GM10266 (cell line): ENCODE measurements around the gene PCID2.

Source experiments
- DNase-seq: peaks from one replicate; pipeline ENCODE4 v3.0.0; 2012; ENCODE audit errors: extremely low spot score
- TF ChIP-seq, protein P1 (sequence below): IDR thresholded peaks from 2 replicates; pipeline ENCODE4 v1.5.1; 2012; ENCODE audit warnings: mild to moderate bottlenecking, low read depth; ENCODE audit not compliant: control insufficient read depth, insufficient read depth; ENCODE audit errors: missing control alignments

PCID2 gene

DNA sequence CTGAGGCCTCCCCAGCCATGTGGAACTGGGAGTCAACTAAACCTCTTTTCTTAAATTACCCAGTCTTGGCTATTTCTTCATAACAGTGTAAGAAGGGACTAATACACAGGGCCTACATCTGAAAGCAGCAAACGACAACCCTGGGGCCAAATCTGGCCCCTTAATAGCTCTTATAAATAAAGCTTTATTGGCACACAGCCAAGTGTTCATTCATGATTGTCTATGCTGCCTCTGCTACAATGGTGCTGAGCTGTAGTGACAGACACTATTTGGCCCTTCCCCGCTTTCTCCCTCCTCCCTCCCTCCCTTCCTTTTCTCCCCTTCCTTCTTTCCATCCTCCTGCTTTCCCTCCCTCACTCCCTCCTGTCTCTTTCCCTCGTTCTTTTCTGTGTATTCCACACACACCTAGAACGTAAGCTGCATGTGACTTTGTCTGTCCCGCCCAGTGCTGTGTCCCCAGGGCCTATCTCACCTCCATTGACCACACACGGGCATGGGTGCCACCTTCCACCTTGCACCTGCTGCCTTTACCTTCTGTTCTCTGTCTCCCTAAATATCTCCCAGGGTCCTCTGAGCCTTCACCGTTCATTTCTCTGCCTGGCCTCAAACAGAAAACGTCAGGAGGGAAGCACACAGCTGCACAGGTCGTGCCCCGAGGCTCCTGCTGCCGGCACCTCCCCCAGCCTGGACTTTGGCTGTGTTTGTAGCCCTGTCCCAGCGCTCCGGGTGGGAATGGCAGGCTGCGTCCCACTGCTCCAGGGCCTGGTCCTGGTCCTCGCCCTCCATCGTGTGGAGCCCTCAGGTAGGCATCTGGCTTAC is 50.3 kb downstream of the PCID2 start, which contains the start of gene PROZ:
Gene PROZ (plus strand): TSS at position 720 of the 819 bp plus-strand sequence. CDS start 13 bp downstream, at position 733.
- no peak for DNase-seq
- TF ChIP-seq, protein P1, sequence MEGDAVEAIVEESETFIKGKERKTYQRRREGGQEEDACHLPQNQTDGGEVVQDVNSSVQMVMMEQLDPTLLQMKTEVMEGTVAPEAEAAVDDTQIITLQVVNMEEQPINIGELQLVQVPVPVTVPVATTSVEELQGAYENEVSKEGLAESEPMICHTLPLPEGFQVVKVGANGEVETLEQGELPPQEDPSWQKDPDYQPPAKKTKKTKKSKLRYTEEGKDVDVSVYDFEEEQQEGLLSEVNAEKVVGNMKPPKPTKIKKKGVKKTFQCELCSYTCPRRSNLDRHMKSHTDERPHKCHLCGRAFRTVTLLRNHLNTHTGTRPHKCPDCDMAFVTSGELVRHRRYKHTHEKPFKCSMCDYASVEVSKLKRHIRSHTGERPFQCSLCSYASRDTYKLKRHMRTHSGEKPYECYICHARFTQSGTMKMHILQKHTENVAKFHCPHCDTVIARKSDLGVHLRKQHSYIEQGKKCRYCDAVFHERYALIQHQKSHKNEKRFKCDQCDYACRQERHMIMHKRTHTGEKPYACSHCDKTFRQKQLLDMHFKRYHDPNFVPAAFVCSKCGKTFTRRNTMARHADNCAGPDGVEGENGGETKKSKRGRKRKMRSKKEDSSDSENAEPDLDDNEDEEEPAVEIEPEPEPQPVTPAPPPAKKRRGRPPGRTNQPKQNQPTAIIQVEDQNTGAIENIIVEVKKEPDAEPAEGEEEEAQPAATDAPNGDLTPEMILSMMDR, result no peak

DNA sequence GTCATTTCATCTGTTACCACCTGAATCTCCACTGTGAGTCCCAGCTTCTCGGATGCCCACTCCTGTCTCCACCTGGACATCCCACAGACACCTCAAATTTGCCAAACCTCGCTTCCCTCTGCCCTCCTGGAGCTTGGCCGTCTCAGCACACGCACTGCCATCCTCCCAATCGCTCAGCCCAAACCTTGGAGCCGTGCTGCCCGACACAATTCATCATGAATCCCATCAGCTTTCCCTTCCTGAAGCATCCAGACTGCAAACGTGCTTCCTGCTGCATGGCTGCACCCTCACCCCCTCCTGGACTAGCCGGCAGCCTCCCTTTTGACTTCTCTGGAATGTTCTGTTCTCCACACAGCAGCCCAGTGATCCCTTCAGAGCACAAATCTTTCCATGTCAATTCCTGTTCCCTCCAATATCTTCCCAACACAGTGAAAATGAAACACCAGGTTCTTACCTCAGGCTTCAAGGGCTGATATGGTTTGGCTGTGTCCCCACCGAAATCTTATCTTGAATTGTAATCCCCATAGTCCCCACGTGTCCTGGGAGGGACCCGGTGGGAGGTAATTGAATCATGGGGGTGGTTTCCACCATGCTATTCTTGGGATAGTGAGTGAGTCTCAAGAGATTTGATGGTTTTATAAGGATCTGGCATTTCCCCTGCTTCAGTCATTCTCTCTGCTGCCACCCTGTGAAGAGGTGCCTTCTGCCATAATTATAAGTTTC is 51.1 kb downstream of the PCID2 start:
- TF ChIP-seq, protein P1, result no peak
- DNase-seq, result no peak

DNA sequence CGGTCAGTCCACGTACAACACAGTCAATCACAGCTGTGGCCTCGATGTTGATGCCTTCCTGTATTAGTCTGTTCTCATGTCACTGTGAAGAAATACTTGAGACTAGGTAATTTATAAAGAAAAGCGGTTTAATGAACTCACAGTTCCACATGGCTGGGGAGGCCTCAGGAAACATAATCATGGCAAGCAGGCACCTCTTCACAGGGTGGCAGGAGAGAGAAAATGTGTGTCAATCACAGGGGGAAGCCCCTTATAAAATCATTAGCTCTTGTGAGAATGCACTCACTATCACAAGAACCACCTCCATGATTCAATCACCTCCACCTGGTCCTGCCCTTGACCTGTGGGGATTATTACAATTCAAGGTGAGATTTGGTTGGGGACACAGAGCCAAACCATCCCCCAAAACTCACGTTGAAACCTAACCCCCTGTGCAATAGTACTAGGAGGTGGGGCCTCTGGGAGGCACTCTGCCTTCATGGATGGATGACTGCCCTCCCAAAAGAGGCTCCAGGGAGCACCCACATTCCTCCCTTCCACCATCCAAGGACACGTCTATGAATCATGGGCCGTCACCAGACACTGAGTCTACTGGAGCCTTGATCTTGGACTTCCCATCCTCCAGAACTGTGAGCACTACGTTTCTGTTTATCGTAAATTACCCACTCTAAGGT is 52.4 kb downstream of the PCID2 start:
- TF ChIP-seq, protein P1, result no peak
- no peak for DNase-seq

DNA sequence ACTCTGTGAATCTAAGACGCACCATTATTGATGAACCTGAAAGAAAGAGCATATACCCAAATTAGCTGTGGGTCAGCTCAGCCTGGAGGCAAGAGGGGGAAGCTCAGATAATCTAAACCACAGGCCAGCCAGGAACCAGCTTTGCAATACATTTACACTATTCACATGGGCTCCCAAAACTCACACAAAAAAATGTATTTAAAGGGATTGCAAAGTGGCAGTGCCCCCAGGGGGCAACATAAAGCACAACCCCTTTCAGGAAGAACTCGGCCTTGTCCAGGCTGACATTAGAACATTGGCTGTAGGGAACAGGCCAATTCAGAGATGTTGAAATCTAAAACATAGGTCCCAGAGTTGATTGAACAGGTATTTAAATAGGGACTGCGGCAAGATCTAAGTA is 53.3 kb downstream of the PCID2 start:
- no peak for DNase-seq
- TF ChIP-seq, protein P1, result no peak

DNA sequence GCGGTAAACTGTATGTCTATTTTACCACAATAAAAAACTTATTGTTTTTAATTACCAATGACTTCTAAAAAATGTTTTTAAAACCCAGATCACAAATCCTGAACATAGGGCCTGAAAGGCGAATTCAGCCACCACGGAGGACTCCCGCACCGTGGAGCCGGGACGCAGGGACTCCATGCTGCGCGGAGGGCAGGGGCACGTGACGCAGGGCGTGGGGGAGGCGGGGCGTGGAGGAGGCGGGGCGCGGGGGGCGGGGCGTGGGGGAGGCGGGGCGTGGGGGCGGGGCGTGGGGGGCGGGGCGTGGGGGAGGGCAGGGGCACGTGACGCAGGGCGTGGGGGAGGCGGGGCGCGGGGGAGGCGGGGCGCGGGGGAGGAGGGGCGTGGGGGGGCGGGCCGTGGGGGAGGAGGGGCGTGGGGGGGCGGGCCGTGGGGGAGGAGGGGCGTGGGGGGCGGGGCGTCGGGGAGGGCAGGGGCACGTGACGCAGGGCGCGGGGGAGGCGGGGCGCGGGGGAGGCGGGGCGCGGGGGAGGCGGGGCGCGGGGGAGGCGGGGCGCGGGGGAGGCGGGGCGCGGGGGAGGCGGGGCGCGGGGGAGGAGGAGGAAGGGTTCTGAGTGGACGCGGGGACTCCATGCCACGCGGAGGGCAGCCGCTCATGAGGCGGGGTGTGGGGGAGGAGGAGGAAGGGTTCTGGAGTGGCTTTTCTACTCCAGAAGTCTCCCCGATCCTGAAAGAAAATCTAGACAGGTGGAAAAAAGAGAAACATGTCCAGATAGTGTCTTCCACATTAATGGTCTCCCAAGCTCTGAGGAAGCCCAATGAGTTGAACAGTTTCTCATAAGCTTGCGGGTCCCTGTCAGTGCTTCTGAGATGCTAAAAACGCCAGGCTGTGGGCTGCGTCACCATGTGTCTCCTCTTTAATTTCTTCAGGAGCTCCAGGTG is 54.4 kb downstream of the PCID2 start:
- peak; percentile 85 for DNase-seq
- TF ChIP-seq, protein P1, result no peak

DNA sequence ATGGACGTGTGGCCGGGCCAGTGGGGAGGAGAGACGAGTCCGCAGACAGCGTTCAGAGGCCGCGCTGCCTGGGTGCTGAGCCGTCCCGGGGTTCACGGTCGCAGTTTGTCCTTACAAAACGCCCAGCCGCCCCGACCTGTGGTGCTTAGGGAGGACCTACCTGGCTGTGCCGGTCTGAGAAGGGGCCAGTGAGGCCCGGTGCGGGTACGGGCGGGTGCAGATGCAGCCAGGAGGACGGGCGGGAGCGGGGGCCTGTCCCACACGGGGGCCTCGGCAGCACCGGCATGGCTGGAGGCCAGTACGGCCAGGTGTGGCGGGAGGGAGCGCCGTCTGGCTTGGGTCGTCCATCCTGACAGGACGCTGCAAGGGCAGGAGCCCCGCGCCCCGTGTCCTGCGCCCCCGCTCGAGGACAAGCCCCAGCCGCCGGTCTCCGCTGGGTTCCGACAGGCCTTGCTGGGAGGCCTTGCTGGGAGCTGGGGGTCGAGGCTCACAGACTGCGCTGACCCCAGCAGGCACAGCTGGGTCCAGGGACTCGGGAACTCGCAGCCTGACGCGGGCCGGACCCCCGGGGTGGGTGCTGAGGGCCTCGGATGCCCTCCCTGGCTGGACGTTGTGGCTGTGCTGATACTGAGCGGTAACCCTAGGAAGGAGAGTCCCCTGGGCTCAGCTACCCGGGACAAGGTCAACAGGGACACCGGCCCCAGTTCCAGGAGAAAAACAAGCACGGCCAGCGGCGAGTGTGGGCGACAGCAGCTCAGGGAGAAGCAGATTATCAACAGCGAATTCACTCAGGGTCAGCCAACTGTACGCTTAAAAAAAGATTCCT is 55.3 kb downstream of the PCID2 start:
- TF ChIP-seq, protein P1, result no peak
- DNase-seq, result peak; percentile 55
